ENCODE measurements around the gene DPM3. TPM values are rescaled to one million over a fixed set of nuclear protein-coding genes. Genes with fewer than 3 reads are reported as not detected.

DPM3 gene
- total and polyA plus RNA-seq, 2 of the 13 experiments (the other 11 are each of a cell fraction or from before 2014, with no cell fraction given): 23.2 to 53.4 TPM

GRCh38 chr1:155126556-155127104, 13.7 kb downstream of the DPM3 start (continued):
- TF ChIP-seq PTBP1 (IDR thresholded peaks at IDR 0.05; ENCODE audit: low read depth, low read length, poor library complexity, severe bottlenecking) (peak; percentile 52), HMGA1 (CRISPR knock-in tag; conservative IDR thresholded peaks at IDR 0.05) (no peak), ZNF362 (CRISPR knock-in tag; IDR thresholded peaks at IDR 0.05; ENCODE audit: borderline replicate concordance) (no peak), YEATS2 (CRISPR knock-in tag; IDR thresholded peaks at IDR 0.05; ENCODE audit: borderline replicate concordance) (no peak), ZNF251 (CRISPR knock-in tag; IDR thresholded peaks at IDR 0.05) (0 out of 2 replicates have a peak, but pooled peaks have one; percentile 62), HNF4G (IDR thresholded peaks at IDR 0.05; ENCODE audit: borderline replicate concordance, low read depth, low read length) (peak; percentile 60; the same call in 1 of the 2 replicates), HNF4G (CRISPR knock-in tag; IDR thresholded peaks at IDR 0.05; ENCODE audit: borderline replicate concordance, low read depth) (no peak), ZNF10 (CRISPR knock-in tag; IDR thresholded peaks at IDR 0.05; ENCODE audit: borderline replicate concordance, low read depth) (no peak), THRA (CRISPR knock-in tag; IDR thresholded peaks at IDR 0.05; ENCODE audit: borderline replicate concordance) (no peak), ZEB1 (IDR thresholded peaks at IDR 0.05; ENCODE audit: insufficient replicate concordance, low read depth) (no peak), RXRA (CRISPR knock-in tag; IDR thresholded peaks at IDR 0.05) (no peak), GATA4 (IDR thresholded peaks at IDR 0.05; ENCODE audit: borderline replicate concordance, low read depth) (no peak), PRMT3 (CRISPR knock-in tag; IDR thresholded peaks at IDR 0.05; ENCODE audit: borderline replicate concordance, low read depth) (no peak; the same call in 1 of the 2 replicates), ZNF788 (CRISPR knock-in tag; IDR thresholded peaks at IDR 0.05; ENCODE audit: borderline replicate concordance) (no peak), TIGD3 (CRISPR knock-in tag; IDR thresholded peaks at IDR 0.05; ENCODE audit: borderline replicate concordance) (no peak), AHDC1 (CRISPR knock-in tag; IDR thresholded peaks at IDR 0.05; ENCODE audit: borderline replicate concordance) (no peak; the same call in 1 of the 2 replicates)
